GM18517 (cell line): Measurements from ENCODE around the gene DDAH1.
A peak's percentile ranks its signal among the peaks of the same experiment; 100 is the strongest.
"Not testable (repeated sequence)": the region's sequence is repeated elsewhere in the genome, so short reads cannot be mapped to it uniquely, and the experiment has no call there.

ENCODE experiments used
- ATAC-seq: cut with Tn5 transposase; IDR thresholded peaks from one replicate; pipeline ENCODE4 v1.9.1; 2021; ENCODE audit warnings: mild to moderate bottlenecking, moderate library complexity; ENCODE audit not compliant: unreplicated experiment

DDAH1 gene

GRCh38 chr1:85471558-85471957 is 6.6 kb upstream of the DDAH1 start:
- ATAC-seq: no peak

GRCh38 chr1:85470130-85470529 is 5.2 kb upstream of the DDAH1 start:
- not testable (repeated sequence) for ATAC-seq

GRCh38 chr1:85467929-85468540 is 3.1 kb upstream of the DDAH1 start:
- no peak for ATAC-seq

GRCh38 chr1:85467036-85467435 is 2.1 kb upstream of the DDAH1 start:
- no peak for ATAC-seq

DNA sequence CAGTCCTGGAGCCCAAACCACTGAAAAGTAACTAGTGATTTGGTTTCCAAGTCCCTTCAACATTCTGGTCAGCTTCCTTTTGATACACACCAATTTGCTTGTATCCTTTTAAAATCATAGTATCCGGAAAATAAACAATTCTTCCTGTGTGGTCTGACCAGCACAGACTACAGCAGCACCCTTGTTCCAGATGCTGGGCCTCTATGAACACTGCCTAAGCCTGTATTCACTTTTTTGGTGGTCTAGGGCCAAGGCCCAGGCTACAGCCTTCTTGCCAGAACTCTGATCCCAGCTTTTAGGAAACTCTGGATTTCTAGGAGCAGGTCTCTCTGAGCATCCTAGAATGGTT is 801 bp upstream of the DDAH1 start:
- no peak for ATAC-seq

DNA sequence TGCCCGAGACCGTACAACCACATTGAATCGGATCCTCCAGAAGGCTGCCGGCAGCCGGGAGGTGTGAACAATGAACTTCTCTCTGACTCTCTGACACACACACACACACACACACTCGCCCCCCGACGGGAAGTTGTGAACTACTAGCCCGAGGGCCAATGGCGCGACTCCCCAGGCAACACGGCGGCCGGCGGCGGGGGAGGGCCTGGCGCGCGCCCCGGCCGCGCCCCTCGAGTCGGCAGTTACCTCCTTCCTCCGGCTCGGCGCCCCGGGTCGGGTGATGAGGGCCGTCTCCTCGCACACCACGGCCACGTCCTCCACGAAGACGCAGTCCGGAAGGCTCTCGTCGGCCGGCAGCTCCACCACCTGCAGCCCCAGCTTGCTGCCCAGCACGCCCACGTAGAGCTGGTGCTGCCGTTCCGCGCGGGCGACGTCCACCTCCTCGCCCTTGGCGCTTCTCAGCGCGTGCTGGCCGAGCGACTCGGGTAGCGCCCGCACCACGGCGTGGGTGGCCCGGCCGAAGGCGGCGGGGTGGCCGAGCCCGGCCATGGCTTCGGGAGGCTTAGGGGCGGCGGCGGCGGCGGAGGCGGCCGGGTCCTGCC is 361 bp downstream of the DDAH1 start:
- ATAC-seq: peak; percentile 61

GRCh38 chr1:85463731-85464496 is 1.0 kb downstream of the DDAH1 start:
- ATAC-seq: no peak

GRCh38 chr1:85462931-85463649 is 1.9 kb downstream of the DDAH1 start:
- no peak for ATAC-seq

DNA sequence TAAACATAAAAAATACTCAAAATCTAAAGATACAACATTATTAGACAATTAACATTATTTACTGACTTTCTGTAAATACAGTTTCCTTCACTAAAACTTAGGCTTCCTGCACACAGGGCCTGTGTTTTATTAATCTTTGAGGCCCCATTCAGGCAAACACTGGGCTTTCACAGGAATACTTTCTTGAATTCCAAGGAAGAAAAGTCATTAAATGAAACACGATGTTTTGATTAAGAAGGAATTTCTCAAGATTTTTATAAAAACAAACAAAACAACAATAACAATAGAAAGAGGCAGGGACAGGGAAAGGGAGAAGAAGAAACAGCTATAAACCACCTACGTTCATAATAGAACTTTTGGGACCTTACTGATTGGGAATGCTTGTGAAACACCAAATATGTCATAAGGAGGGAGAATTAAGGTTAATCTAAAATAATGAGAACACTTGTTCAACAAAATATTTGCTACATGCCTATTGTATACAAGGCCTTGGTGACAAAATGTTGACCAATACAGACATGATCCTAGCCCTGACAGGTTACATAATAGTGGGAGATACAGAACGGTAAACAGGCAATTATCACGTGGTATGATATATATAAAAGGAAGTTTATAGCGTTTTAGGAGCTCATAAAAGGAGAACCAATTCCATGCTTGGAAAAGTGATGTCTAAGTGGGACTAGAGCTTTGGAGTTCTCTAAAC is 3.6 kb downstream of the DDAH1 start:
- ATAC-seq: no peak

- ATAC-seq: no peak
Measured at GRCh38 chr1:85460555-85461088, 4.3 kb downstream of the DDAH1 start.

- no peak for ATAC-seq
Measured at GRCh38 chr1:85459290-85459689, 5.7 kb downstream of the DDAH1 start.

DNA sequence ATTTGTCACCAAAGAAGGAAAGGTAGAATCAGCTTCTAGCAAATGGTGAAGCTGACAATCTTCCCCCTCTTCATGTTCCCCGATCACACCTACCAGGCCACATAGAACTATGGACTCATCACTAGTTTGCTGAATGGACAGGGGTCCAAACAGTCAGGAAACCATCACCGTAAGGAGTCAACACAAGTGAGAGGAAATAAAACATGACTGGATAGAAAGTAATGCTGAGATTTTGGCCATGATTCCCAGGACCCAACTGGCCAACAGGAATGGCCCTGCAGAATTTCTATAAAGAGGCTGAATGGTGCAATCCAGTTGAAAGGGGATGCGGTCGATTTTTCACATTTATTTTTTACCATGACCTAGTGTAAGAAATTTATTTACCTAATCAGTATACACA is 10.7 kb downstream of the DDAH1 start:
- no peak for ATAC-seq

GRCh38 chr1:85453640-85454194 is 11.2 kb downstream of the DDAH1 start:
- ATAC-seq: no peak

GRCh38 chr1:85452948-85453347 is 12.0 kb downstream of the DDAH1 start:
- ATAC-seq: no peak

DNA sequence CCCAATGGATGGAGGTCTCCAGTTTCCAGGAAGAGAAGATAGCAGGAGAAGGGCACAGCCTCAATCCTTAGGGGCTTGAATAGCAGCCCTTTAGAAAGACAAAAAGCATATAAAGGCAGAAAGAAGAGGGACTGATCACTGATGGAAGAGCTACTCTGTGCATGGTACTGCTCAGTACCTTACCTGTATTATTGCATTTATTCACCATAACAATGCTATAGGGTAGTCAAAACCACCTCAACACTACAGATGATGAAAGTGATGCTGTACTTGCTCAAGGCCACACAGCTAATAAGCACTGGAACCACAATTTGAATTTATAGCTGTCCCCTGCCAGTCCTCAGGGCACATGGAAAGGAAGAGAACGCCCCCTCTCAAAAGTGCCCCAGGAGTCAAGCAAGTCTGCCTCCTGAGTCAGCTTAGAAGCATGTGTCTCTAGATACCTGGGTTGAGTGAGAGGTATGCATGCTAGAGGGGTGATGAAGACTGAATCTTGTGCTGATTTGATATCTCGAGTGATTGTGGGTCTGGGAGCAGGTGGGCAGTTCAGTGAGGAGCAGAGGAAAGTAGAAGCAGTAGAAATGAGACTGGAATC is 13.6 kb downstream of the DDAH1 start:
- no peak for ATAC-seq

- no peak for ATAC-seq
Measured at GRCh38 chr1:85450832-85451231, 14.1 kb downstream of the DDAH1 start.

DNA sequence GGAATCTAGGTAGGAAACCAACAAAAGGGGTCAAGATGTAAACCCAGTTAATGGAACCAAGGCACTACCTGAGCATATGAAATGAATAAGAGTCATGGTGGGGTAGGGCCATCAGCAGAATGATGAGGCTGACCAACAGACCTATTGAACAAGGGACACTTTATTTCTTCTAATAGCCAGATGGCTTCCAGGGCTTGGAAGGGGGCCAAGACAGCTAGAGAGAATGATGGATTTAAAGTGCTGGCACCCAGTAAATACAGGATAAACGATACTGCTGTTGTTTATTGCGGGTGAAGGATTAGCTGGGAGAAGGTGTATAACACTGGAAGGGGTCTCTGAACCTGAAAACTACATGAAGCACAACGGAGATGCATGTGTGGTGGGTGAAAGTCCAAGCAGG is 15.6 kb downstream of the DDAH1 start:
- ATAC-seq: no peak

DNA sequence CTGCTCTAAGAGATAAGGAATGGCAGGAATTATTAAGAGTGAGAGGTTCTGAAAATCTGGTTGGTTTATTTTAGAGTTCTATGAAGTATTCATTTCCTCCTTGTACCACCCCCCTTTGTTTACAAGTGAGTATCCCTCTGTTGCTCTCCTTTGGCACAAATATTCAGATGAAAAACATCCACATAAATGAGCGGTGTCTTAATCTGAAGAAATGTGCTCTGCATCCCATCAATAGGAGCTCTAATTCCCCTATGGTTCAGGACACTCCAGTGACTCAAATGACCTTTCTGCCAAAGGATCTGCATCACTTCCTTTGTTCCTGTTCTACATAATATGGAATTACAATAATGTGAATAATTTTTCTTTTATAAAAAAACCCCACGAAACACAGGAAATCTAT is 16.6 kb downstream of the DDAH1 start:
- no peak for ATAC-seq

- no peak for ATAC-seq
Measured at GRCh38 chr1:85447006-85447943, 17.7 kb downstream of the DDAH1 start.
